HG03571 (cell line): ENCODE data around the gene CGREF1.
A peak's percentile ranks its signal among the peaks of the same experiment; 100 is the strongest.
"Not testable (repeated sequence)": the region's sequence is repeated elsewhere in the genome, so short reads cannot be mapped to it uniquely, and the experiment has no call there.

Experiments
- ATAC-seq: cut with Tn5 transposase; IDR thresholded peaks from one replicate; pipeline ENCODE4 v1.9.1; 2021; ENCODE audit not compliant: unreplicated experiment

Gene CGREF1

GRCh38 chr2:27137322-27137935 is 18.5 kb upstream of the CGREF1 start:
- no peak for ATAC-seq

GRCh38 chr2:27136751-27137150 is 17.8 kb upstream of the CGREF1 start:
- no peak for ATAC-seq

- no peak for ATAC-seq
Observed at GRCh38 chr2:27135478-27135955, 16.6 kb upstream of the CGREF1 start.

- no peak for ATAC-seq
Observed at GRCh38 chr2:27134781-27135477, 16.0 kb upstream of the CGREF1 start.

- ATAC-seq: peak; percentile 85
Observed at GRCh38 chr2:27133905-27134780, 15.2 kb upstream of the CGREF1 start, which contains the start of gene PREB. TSS of gene PREB (minus strand) at chr2:27134636. CDS start at chr2:27134421, 215 bp downstream.

- ATAC-seq: no peak
Observed at GRCh38 chr2:27133195-27133875, 14.4 kb upstream of the CGREF1 start.

GRCh38 chr2:27131429-27131828 is 12.5 kb upstream of the CGREF1 start:
- ATAC-seq: no peak

- no peak for ATAC-seq
Observed at GRCh38 chr2:27130396-27130795, 11.5 kb upstream of the CGREF1 start.

GRCh38 chr2:27128668-27129571 is 10.0 kb upstream of the CGREF1 start:
- no peak for ATAC-seq

GRCh38 chr2:27127883-27128667 is 9.1 kb upstream of the CGREF1 start:
- no peak for ATAC-seq

GRCh38 chr2:27126252-27126710 is 7.4 kb upstream of the CGREF1 start:
- no peak for ATAC-seq

- no peak for ATAC-seq
Observed at GRCh38 chr2:27125104-27125503, 6.2 kb upstream of the CGREF1 start.

GRCh38 chr2:27123302-27124150 is 4.6 kb upstream of the CGREF1 start, which contains the start of gene ABHD1:
TSS of gene ABHD1 (plus strand) at chr2:27123815. CDS start at chr2:27123949, 134 bp downstream.
- ATAC-seq: no peak

- ATAC-seq: no peak
Observed at GRCh38 chr2:27122791-27123190, 3.9 kb upstream of the CGREF1 start.

GRCh38 chr2:27121906-27122305 is 3.0 kb upstream of the CGREF1 start:
- ATAC-seq: no peak

- ATAC-seq: not testable (repeated sequence)
Observed at GRCh38 chr2:27119330-27119670, 372 bp upstream of the CGREF1 start.

- no peak for ATAC-seq
Observed at GRCh38 chr2:27117995-27118524, 868 bp downstream of the CGREF1 start.

GRCh38 chr2:27115519-27115918 is 3.4 kb downstream of the CGREF1 start:
- ATAC-seq: no peak
